Measurements from ENCODE around the gene SV2B.

The SV2B gene

GRCh38 chr15:91284758-91285466 is 184.9 kb downstream of the SV2B start:
- no peak for TF ChIP-seq CTCF (conservative IDR thresholded peaks at IDR 0.05; ENCODE audit: low read length)
- no peak overlapping the region for H3K4me3 ChIP-seq (ENCODE audit: low read length)
- no peak for DNase-seq (ENCODE audit: low read depth)

GRCh38 chr15:91289324-91289723 is 189.3 kb downstream of the SV2B start:
- no peak overlapping the region for H3K4me3 ChIP-seq (ENCODE audit: low read length)
- DNase-seq (ENCODE audit: low read depth) = no peak
- no peak for TF ChIP-seq CTCF (conservative IDR thresholded peaks at IDR 0.05; ENCODE audit: low read length)

- DNase-seq (ENCODE audit: low read depth) = no peak
- no peak overlapping the region for H3K4me3 ChIP-seq (ENCODE audit: low read length)
- TF ChIP-seq CTCF (conservative IDR thresholded peaks at IDR 0.05; ENCODE audit: low read length) = no peak
These were observed 190.5 kb downstream of the SV2B start for GRCh38 chr15:91290553-91290952.

GRCh38 chr15:91291673-91292072 is 191.6 kb downstream of the SV2B start:
- TF ChIP-seq CTCF (conservative IDR thresholded peaks at IDR 0.05; ENCODE audit: low read length) = no peak
- H3K4me3 ChIP-seq (ENCODE audit: low read length) = no peak overlapping the region
- peak; percentile 13 for DNase-seq (ENCODE audit: low read depth)

GRCh38 chr15:91294344-91294743 is 194.3 kb downstream of the SV2B start:
- no peak for TF ChIP-seq CTCF (conservative IDR thresholded peaks at IDR 0.05; ENCODE audit: low read length)
- no peak for DNase-seq (ENCODE audit: low read depth)
- no peak overlapping the region for H3K4me3 ChIP-seq (ENCODE audit: low read length)

GRCh38 chr15:91294795-91295194 is 194.7 kb downstream of the SV2B start:
- no peak overlapping the region for H3K4me3 ChIP-seq (ENCODE audit: low read length)
- no peak for TF ChIP-seq CTCF (conservative IDR thresholded peaks at IDR 0.05; ENCODE audit: low read length)
- DNase-seq (ENCODE audit: low read depth) = no peak

- TF ChIP-seq CTCF (conservative IDR thresholded peaks at IDR 0.05; ENCODE audit: low read length) = no peak
- no peak for DNase-seq (ENCODE audit: low read depth)
- no peak overlapping the region for H3K4me3 ChIP-seq (ENCODE audit: low read length)
These were observed 198.0 kb downstream of the SV2B start for GRCh38 chr15:91298101-91298500.

Data from AG10803 (cell line).